GM12875 (cell line): Measurements from ENCODE around the gene PPP4R2.

Experiments
- H3K4me3 ChIP-seq: one replicate; pipeline ENCODE4 v1.5.1; 2011; ENCODE audit warnings: low read depth, low read length, control low read depth
- TF ChIP-seq, protein P1 (sequence below): IDR thresholded peaks from 2 replicates; pipeline ENCODE4 v1.5.1; 2011; ENCODE audit warnings: low read depth, mild to moderate bottlenecking, control low read depth, inconsistent platforms, low read length, moderate library complexity, borderline replicate concordance; ENCODE audit not compliant: insufficient read depth

PPP4R2 gene

DNA sequence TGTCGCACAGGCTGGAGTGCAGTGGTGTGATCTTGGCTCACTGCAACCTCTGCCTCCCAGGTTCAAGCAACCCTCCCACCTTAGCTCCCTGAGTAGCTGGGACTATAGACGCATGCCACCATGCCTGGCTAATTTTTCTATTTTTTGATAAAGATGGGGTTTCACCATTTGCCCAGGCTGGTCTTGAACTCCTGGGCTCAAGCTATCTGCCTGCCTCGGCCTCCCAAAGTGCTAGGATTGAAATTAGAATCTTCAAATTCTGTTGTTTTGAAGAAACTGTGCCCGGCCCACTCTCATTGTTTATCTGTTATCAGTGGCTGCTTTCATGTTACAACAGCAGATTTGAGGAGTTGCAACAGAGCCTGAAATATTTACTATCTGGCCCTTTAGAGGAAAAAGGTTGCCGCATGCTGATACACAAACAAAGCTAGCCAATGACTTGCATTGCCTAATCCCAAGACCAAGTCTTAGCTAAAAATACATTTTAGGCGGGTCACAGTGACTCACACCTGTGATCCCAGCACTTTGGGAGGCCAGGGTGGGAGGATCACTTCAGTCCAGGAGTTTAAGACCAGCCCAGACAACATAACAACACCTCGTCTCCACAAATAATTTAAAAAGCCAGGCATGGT, 43.2 kb upstream of the PPP4R2 start:
- TF ChIP-seq, protein P1, sequence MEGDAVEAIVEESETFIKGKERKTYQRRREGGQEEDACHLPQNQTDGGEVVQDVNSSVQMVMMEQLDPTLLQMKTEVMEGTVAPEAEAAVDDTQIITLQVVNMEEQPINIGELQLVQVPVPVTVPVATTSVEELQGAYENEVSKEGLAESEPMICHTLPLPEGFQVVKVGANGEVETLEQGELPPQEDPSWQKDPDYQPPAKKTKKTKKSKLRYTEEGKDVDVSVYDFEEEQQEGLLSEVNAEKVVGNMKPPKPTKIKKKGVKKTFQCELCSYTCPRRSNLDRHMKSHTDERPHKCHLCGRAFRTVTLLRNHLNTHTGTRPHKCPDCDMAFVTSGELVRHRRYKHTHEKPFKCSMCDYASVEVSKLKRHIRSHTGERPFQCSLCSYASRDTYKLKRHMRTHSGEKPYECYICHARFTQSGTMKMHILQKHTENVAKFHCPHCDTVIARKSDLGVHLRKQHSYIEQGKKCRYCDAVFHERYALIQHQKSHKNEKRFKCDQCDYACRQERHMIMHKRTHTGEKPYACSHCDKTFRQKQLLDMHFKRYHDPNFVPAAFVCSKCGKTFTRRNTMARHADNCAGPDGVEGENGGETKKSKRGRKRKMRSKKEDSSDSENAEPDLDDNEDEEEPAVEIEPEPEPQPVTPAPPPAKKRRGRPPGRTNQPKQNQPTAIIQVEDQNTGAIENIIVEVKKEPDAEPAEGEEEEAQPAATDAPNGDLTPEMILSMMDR = no peak
- no peak overlapping the region for H3K4me3 ChIP-seq

DNA sequence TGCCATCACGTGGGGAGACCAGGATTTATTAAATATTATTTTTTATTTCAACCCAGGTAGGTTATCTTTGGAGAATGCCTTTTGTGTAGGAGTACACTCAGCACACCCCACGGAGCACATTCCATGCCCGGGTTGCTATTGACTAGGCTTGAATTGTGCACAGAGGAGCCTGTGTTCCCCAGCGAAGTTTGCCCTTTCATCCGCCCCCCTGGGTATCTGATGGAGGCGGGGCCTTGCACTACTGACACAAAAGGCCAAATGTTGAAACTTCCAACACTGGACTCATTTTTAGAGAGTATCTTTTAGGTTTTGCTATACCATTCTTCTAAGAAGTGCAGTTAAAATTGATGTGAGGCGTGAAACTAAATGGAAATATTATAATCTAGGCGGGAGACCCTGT, 39.3 kb upstream of the PPP4R2 start:
- no peak overlapping the region for H3K4me3 ChIP-seq

DNA sequence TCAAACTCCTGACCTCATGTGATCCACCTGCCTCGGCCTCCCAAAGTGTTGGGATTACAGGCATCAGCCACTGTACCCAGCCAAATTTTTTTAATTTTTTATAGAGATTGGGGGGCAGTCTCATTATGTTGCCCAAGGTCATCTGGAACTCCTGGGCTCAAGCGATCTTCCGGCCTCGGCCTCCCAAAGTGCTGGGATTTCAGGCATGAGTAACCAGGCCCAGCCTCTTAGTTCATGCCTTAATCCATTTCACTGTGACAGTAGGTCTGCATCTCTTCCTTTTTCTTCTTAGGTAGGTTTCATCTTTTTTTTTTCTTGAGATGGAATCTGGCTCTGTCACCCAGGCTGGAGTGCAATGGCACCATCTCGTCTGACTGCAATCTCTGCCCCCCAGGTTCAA, 37.3 kb upstream of the PPP4R2 start:
- TF ChIP-seq, protein P1 = no peak

More for the DNA sequence above, 39.3 kb upstream of the PPP4R2 start:
- TF ChIP-seq, protein P1 = no peak

GRCh38 chr3:72960812-72961518, 35.6 kb upstream of the PPP4R2 start:
- no peak overlapping the region for H3K4me3 ChIP-seq
- TF ChIP-seq, protein P1 = no peak

More for the DNA sequence above, 37.3 kb upstream of the PPP4R2 start:
- no peak overlapping the region for H3K4me3 ChIP-seq

- TF ChIP-seq, protein P1 = no peak
- H3K4me3 ChIP-seq = no peak overlapping the region
These were observed 34.9 kb upstream of the PPP4R2 start for GRCh38 chr3:72961752-72962151.

- TF ChIP-seq, protein P1 = no peak
These were observed 34.3 kb upstream of the PPP4R2 start for GRCh38 chr3:72962317-72962716.

DNA sequence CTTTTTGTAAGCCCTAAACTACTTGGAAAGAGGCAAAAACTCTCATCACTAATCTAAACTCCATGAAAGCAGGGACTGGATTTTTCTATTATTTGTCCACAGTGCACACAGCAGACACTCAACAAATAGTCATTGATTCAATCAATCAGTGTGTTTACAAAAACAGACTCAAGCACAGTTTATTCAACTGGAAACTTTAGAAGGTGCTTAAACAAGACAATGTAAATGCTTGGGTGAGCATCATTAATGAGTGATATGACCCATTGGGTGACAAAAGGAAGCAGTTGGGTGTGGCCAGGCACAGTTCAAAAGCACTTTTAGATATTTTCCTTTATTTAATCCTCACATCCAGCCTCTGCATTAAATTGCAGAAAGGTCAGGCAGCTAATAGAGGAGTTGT, 32.0 kb upstream of the PPP4R2 start:
- no peak overlapping the region for H3K4me3 ChIP-seq
- TF ChIP-seq, protein P1 = no peak

More at GRCh38 chr3:72962317-72962716, 34.3 kb upstream of the PPP4R2 start:
- H3K4me3 ChIP-seq = no peak overlapping the region
